A204.1 (cell line): Measurements from ENCODE around the gene ACTL10.

Source experiments
- FAIRE-seq: peaks from 2 replicates; lab custom pipeline; 2012; peaks lifted over from hg19 to GRCh38; lab: Jason Lieb, UNC

ACTL10 gene

DNA sequence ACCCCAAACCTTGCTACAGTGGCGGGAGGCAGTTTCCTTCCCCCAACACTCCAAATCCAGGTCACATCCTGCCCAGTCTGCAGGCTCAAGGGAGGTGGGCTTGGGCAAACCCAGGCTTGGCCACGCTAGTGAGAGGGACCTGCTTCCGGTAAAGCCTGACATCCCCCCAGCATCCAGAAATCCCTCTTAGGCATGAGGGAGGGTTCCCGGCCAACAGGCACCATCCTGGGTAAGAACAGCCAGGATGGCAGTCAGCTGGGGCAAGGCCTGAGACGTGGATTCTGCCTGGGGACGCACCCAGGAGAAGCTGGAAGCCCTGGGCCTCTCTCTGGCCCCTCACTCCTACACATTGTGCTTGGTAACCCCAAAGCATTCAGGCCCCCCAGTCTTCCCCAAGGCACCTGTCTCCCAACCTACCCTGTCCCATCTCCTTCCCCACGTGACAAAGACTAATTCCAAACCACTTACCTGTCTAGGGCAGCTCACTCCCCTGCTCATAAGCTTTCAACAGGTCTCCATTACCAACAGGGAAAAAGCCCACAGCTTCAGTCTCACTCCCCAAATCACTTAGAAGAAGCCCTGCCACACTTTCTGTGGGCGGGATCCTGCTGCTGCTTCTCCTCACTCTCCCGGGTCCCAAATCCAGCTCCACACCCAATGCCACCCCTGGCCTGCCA, 2.5 kb upstream of the ACTL10 start:
- no peak for FAIRE-seq

DNA sequence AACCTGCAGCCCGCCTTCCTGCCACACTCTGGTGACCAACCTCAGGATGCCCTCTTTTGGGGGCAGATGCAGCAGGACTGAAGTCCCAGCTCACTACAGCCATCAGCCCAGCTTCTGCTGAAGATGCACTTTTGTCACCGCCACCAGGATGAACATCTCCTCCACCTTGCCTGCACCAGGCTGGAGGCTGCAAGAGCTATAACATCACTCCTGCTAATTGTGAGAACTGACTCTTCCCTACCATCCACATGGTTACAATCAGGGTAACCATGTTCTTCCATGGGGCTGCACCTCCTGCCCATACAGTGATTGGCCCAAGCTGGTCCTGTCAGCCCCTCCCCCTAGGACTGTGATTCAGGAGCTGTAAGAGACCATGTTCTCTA, 2.0 kb upstream of the ACTL10 start:
- no peak for FAIRE-seq

DNA sequence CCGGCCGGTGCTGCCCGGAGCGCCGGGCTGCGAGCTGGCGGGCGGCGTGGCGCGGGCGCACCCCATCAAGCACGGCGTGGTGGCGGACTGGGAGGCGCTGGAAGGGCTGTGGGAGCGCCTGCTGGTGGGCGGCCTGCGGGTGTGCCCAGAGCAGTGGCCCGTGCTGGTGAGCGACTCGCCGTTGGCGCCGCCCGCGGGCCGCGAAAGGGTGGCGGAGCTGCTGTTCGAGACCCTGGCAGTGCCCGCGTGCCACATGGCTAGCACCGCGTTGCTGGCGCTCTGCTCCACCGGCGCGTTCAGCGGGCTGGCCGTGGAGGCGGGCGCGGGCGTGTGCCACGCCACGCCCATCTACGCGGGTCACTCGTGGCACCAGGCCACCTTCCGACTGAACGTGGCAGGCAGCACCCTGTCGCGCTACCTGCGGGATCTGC, 517 bp downstream of the ACTL10 start:
- FAIRE-seq = no peak

DNA sequence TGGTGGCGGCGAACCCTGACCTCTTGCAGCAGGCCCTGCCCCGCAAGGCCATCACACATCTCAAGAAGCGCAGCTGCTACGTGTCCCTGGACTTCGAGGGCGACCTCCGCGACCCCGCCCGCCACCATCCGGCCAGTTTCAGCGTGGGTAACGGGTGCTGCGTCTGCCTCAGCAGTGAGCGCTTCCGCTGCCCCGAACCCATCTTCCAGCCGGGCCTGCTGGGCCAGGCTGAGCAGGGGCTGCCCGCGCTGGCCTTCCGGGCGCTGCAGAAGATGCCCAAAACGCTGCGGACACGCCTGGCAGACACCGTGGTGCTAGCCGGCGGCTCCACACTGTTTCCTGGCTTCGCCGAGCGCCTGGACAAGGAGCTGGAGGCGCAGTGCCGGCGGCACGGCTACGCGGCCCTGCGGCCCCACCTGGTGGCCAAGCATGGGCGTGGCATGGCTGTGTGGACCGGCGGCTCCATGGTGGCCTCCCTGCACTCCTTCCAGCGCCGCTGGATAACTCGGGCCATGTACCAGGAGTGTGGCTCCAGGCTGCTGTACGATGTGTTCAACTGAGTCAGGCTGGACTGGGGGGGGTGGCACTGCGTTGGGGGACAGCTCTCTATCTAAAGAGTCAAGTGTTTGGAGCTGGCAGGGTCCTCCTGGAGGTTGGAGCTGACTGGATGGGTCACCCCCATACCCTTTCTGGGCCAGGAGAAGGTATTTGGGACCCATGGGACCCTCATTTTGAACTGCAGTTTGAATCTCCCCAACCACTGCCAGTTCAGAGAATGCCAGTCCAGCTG, 1.1 kb downstream of the ACTL10 start:
- no peak for FAIRE-seq

DNA sequence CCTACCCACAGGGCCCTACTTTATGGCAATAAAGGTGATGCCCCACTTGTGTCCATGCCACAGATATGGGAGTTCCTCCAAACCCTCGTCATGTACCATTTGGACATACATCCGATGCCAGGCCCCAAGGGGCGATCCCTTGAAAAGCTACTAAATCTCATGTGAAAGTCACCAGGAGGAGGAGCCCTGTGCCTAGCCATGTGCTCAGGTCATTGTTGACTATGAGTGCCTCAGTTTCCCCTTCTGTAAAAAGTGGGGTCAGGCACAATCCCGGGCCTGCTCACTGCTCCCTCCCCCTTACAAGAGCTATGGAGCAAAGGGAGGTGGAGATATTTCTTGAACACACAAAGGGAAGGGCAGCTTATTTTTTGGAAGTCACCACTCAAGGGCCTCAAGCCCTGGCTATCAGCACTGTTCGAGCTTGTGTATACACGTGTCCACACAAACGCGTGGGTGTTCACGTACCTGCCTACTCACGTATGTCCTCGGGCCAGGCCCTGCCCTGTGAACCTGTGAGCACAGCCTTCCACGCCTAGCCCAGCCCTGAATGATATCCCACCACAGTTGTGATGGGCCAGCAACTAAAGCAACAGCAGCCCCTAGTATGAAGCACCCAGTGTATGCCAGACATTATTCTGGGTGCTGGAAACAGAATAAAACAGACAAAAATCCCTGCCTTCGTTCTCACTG, 1.9 kb downstream of the ACTL10 start:
- no peak for FAIRE-seq

DNA sequence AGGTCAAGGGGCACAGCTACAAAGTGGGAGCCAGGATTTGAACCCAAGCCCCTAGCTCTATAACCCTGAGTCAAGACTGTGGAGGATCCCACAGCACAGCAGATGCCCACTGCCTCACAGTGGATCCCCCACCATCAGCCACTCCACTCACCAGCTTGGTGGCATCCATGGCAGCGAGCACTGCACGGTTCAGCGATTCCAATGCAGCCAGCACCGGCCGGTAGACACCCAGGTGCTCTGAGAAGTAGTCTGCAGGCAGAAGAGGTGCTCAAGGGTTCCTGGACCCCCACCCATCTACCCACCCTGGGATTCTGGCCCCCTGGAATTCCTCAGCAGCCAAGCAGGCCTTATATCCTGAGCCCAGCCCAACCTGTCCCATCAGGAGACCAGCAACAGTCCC, 2.5 kb downstream of the ACTL10 start:
- no peak for FAIRE-seq

DNA sequence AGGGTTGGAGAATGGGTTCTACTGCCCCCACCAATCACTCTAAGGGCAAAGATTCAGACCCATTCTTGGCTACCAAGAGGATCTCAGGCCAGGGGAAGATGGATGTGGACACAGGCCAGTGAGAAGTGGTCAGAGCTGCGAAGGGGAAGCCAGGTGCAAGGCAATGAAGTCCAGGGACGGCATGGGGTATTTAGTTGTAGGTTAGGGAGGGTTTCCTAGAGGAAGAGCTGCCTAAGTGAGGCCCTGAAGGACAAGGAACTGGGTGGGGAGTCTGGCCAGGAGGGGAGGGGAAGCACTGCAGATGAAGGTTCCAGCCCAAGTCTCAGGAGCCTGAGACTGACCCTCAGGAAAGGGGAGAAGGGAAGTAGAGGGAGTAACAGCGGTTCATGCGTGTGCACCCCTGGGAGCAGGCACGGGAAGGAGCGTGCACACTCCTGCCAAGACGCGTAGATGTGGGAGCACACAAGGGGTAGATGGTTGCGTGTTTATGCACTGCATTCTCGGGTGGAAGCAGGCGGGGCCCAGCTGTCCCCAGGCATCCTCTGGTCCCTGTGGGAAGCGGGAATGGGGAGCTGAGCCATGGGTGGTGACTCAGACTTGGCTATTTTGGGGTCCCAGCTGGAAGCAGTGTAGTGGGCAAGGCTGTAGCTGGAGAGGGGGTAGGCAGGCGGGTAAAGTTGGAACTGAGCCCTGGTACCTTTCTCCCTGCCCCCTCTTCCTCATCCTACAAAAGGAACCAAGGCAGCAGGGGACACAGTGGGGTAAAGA, 3.3 kb downstream of the ACTL10 start:
- FAIRE-seq = no peak

DNA sequence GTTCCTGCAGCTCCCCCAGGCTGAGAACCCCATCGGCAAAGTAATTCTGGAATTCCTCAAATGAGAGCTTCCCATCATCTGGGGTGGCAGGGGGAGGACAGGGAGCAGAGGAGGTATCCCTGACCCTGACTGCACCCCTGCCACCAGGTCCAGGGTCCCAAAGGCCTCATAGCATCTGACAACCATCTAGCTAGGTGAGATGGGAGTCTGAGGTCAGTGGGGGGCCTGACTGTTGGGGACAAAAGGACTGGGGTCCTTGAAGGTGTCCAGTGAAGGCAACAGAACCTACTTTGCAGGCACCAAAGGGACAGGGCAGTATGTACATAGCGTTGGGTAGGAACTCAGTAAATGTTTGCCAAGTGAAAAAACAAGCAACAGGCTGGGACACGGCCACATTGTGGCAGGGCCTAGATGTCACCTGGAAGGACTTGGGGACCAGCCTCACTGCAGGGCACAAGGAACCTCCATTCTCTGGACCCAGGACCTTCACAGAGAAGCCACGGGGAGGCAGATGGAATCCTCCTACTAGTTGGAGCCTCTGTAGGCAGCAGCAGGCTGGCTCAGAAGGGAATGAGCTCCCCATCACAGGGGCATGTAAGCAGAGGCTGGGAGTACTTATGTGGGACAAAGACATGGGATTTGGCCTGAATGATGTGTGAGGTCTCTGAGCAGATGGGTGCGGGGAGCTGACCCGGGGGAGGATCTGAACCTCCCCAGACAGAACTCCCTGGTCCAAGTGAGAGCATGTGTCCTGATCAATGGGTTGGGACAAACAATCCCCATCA, 4.2 kb downstream of the ACTL10 start:
- no peak for FAIRE-seq

DNA sequence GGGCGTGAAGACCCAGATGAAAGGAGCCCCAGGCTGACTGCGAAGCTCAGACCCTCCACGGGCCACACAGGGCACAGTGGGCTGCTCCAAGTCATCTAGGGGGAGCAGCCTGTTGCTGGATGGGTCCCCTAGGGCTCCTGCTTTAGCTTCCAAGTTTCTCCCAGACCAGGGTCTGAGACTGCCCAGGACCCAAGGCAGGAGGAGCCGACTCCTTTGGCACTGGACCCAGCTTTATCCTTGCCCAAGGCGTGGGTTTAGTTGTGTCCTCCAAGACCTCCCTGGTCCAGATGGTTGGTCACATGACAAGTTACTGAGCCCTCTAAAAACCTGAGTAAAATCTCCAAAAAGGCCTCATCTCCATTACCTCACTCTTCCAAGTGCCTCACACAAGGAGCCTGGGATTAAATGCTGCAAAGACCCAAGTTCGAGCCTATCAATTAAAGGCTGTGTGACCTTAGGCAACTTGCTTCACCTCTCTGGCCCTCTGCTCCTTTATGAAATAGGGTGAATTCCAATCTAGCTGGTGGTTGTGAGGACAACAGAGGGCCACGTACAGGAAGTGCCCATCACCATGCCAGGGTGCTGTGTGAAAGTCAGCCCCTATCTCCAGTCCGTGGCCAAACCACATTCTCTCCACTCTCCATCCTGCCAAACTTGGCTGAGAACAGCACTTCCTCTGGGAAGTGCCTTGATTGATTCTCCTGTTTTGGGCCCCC, 5.0 kb downstream of the ACTL10 start:
- no peak for FAIRE-seq

DNA sequence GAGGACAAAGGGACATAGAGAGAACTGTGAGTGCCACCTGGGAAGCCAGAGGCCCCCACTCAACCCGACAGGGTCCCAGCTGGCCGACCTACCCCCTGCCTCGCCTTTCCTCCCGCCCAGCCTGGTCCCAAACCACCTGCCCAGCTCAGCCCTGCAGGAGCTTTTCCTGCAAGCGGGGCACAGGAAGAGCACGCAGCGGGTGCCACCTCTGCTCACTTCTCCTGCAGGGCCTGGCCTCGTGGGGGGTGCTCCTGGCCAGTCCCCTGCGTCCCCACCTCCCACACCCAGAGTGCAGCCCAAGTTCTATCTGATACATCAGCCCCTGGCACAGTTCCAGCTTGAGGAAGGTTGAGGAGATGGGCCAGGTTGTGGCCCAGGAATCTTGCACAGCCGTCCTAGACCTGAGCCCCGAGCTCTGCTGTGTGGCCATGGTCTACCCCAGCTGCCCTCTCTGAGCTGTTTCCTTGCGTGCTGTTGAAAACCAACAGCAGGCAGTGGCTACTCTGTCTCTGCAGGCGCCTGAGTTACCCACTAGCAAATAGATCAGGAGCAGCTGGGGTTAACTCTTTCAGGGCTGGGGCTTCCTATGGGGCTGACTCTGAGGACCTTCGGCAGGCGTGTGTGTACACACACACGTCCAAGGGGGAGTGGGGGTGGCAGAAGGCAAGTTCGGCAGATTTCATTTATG, 5.8 kb downstream of the ACTL10 start:
- no peak for FAIRE-seq

DNA sequence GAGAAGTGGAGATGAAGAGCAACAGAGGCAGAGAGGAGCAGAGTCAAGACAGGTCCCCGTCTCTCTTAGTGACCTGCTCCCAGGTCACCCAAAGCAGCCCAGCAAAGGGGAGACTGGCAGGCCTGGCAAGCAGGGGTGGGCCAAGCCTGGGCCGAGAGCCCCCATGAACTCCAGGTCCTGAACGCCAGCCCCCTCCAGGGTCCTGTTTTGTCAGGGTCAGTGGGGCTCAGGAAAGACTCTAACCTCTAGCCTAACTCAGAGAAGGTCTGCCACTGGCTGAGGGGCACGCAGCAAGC, 6.3 kb downstream of the ACTL10 start:
- no peak for FAIRE-seq

DNA sequence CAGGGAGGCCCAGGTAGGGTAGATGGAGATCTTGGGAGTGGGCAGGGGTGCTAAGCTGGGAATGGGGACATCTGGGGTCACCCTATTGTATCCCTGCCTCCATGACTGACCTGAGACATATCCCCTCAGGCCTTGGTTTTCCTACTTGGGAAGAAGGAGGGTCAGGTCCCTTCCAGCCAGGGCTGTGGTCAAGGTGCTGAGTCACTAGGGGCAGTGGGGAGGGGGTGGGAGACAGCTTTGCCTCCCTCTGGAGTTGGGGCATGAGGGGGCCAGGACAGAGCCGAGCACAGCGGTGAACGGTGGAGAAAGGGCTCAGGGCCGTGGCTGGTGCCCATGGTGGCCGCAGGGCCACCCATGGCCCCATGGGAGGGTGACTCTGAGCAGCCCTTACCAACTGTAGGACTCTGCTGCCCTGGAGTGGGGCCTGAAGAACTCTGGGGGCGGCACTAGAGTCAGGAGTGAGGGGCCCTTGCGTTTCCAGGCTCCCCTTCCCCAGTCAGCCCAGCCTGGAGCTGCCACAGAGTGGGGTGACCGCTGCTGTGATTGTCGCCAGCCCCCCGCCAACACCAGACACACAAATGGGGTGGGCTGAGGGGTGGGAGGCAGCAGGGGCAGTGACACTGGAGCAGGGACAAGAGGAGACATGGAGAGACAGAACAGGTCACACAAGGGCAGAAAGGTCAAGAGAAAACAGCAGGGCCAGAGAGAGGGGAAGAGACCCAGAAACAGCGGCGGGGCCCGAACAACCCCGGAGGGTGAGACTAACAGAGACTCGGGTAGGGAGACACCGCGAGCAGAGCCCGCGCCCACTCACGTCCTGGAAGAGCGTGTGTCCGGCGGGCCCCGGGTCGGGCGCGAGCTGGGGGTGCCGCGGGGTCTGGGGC, 6.9 kb downstream of the ACTL10 start:
- FAIRE-seq = no peak

DNA sequence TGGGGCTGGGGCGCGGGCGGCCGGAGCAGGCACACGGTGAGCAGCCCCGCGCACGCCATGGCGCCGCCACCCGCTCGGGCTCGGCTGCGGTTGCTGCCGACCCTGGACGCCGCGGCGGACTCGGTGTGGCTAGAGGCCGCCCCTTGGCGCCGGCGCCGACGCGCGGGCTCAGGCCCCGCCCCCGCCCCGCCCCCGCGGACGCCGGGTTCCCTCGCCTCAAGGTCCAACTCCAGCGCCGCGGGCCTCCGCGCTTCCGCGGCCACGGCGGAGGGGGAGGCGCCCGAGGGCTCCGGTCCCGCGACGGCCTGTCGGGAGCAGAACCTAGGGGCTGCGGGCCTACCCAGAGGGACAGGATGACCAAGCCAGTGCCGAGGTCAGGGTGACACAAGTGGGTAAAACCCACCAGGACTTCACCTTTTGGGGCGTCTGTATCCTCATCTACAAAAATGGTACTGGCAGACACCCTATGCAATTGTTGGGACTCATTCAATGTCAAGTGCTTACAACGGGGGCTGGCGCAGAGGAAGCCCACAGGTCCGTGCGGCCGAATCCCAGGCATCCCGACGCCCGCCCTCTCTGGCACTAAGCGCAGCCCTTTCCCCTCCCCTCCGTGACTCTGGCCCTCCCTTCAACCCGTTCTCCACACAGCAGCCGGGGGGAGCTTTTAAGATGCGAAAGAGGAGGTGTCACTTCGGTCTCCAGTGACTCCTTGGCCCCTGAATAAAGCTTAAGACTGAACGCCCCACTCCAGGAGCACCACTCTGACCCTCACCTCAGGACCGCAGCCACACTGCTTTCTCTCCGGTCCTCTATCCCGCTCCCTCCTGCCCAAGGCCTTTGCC, 7.8 kb downstream of the ACTL10 start, which contains the start of gene NECAB3:
Gene NECAB3 (minus strand): TSS at position 135 of the 842 bp plus-strand sequence. CDS start 76 bp downstream, at position 59.
- no peak for FAIRE-seq

DNA sequence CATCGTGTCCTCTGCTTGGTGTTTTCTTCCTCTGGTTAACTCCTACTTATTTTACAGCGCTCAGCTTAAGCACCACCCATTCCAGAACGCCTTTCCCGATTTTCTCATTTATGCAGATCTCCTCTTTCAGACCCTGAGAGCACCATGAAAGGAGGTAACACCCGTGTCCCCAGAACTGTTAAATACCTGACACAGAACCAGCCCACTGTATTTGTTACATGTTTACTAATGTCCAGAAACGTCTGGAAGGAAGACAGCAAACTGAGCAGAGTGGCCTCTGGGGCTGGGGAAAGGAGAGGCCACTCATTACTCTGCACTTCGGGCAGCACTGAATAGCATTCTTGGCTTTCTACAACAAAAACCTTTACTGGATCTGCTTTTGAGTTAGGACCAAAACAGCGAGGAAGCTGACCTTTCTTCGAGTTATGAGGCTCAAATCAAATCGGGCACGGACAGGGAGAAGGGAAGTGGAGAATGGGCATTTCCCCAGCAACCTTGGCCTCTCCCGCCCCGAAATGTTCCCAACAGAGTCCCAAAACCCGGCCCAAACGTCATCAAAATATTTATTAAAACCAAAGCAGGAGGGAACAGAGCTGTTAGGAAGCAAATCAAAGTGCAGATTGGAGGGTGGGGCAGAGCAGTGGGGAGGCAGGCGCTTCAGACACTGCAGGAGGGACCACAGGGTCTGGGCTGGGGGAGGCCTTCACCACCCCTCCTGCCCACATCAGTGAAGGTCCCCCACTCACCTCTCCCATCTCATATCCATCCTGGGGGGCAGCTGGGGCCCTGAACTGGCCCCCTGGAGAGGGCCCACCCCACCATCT, 8.6 kb downstream of the ACTL10 start:
- FAIRE-seq = no peak

DNA sequence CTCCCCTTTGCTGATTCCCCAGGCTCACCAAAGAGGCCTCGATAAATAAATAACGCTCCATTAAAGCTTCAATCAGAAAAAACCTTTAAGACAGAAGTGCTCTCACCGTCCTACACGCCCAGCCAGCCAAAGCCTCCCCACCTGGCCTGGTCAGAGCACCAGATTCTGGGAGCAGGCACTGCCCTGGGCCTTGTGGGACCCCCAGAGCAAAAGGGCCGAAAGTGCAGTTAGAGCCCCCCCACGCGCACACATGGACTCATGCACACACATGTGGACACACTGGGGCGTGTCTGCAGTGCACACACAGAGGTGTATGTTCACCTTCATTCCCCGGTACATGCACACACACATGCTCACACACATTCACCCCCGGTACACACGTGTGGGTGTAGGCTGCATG, 9.4 kb downstream of the ACTL10 start:
- FAIRE-seq = no peak

DNA sequence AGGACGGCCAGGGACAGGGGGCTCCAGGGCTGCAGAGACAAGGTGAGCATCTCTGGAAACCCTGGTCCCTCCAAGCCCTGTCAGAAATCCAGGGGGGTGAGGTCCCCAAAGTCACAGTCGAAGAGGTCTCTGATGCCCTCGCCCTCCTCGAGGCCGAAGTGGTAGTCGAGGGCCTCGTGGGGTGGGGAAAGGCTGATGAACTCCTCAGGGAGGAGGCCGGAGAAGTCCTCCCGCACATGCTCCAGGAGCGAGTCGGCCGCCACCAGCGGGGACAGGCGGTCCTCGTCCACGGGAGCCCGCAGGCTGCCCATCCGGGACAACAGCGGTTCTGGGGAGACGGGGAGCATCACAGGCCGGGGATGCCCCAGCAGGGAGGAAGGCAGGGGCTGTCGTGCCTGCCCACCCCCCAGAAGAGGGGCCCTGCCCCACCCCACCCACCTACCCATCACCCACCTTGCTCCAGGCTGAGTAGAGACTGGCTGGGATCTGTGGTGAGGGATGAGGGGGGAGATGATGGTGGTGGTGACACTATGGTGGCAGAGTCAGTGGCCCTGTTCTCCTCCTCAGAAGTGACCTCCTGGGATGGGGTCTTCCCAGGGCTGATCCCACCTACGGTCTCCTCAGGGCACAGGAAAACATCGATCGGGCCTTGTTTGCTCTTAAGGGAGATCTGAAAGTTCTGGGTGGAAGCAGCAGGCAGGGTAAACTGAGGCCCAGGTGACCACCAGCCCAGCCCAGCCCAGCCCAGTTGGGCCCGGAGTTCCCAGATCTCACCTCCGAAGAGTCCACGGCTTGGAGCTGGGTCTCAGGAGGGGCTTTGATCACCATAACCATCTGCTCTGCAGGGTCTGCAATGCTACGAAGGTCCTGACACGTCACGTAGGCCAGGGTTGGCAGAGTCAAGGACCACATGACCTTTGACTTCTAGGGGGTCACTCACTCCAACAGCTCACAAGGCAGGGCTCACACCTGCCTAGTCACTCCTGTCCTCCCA, 10.2 kb downstream of the ACTL10 start:
- FAIRE-seq = no peak
